MCF 10A (cell line): Measurements from ENCODE around the gene SYNGAP1. TPM values are rescaled to one million over a fixed set of nuclear protein-coding genes. Genes with fewer than 3 reads are reported as not detected.

Experiments used
- BruUV-seq: library from RNA; stranded (reverse); fragments of 400-500 nt; replicated peaks from 2 replicates; lab custom pipeline; 2021; lab: Mats Ljungman, UMichigan
- CTCF ChIA-PET: fragments of 300-600 bp; sonication (Branson Sonifier 250); formaldehyde crosslinking; extraction: SDS; loops from one replicate; lab custom pipeline; 2021; ENCODE audit warnings: antibody characterized with exemption, inconsistent platforms; lab: Yijun Ruan, JAX
- POLR2A ChIA-PET: fragments of 300-600, 350-650 bp; sonication (Branson Sonifier 250); formaldehyde crosslinking; extraction: SDS; loops from one replicate; lab custom pipeline; 2020; ENCODE audit warnings: antibody characterized with exemption, inconsistent platforms; lab: Yijun Ruan, JAX
- DNase-seq: peaks from one replicate; pipeline ENCODE4 v3.0.0-alpha.2; 2018; ENCODE audit not compliant: unreplicated experiment
- H3K27ac Mint-ChIP-seq: one replicate; pipeline ENCODE4 v1.8.0; 2022; ENCODE audit warnings: mild to moderate bottlenecking, low read depth, mixed read lengths; ENCODE audit not compliant: unreplicated experiment
- H3K27me3 Mint-ChIP-seq: one replicate; pipeline ENCODE4 v1.8.0; 2022; ENCODE audit warnings: mixed read lengths; ENCODE audit not compliant: insufficient read depth, unreplicated experiment
- H3K36me3 Mint-ChIP-seq: one replicate; pipeline ENCODE4 v1.8.0; 2022; ENCODE audit warnings: mild to moderate bottlenecking, moderate library complexity, mixed read lengths; ENCODE audit not compliant: insufficient read depth, unreplicated experiment
- H3K4me1 Mint-ChIP-seq: one replicate; pipeline ENCODE4 v1.8.0; 2022; ENCODE audit warnings: mixed read lengths; ENCODE audit not compliant: insufficient read depth, unreplicated experiment
- H3K4me3 Mint-ChIP-seq: one replicate; pipeline ENCODE4 v1.8.0; 2022; ENCODE audit warnings: mild to moderate bottlenecking, moderate library complexity, mixed read lengths; ENCODE audit not compliant: unreplicated experiment
- H3K9me3 Mint-ChIP-seq: one replicate; pipeline ENCODE4 v1.8.0; 2022; ENCODE audit warnings: mixed read lengths; ENCODE audit not compliant: unreplicated experiment
- CTCF ChIP-seq: fragments of 200-600 bp; IDR thresholded peaks from one replicate; pipeline ENCODE4 v1.8.0; 2022; ENCODE audit warnings: antibody characterized with exemption, mild to moderate bottlenecking; ENCODE audit not compliant: unreplicated experiment
- intact Hi-C: fragments of 100-400 bp; cut with micrococcal nuclease; formaldehyde crosslinking; loops from 2 replicates; pipeline ENCODE4 v1.14.1; 2022
- total RNA-seq: library from RNA; stranded (reverse); gene quantifications from 2 replicates; pipeline ENCODE4 v1.2.3, GENCODE V29; 2022

SYNGAP1 gene
- total RNA-seq, 1 experiment from 2014 or later, result 6.7 TPM

GRCh38 chr6:33415831-33416230 lies 4.0 kb upstream of the SYNGAP1 start:
- intact Hi-C loops, result no loop called here
- Mint-ChIP-seq H3K27ac (no peak overlapping the region), H3K36me3 (peaks cover 41% of the 10 kb centered on the region), H3K9me3 (no peaks in the 10 kb centered on the region), H3K4me1 (peaks cover 36% of the 10 kb centered on the region), H3K27me3 (no peaks in the 10 kb centered on the region), H3K4me3 (peak overlapping the region; percentile 94)
- no TSS peak for BruUV-seq
- ChIA-PET POLR2A (interaction anchor here (0.8 to 3.4 kb wide), 3 partner anchors 10 to 279 kb away, joined by 3 to 23 read pairs (median 19); partner anchors contain the start of gene ZBTB9), CTCF (no interaction called here)
- no peak for DNase-seq
- TF ChIP-seq CTCF, result no peak

GRCh38 chr6:33416386-33417127 lies 3.3 kb upstream of the SYNGAP1 start:
- no TSS peak for BruUV-seq
- H3K9me3 Mint-ChIP-seq, result no peaks in the 10 kb centered on the region
- ChIA-PET POLR2A (interaction anchor here (0.8 to 3.4 kb wide), 12 partner anchors 9 to 205 kb away, joined by 3 to 23 read pairs (median 7); partner anchors contain the start of genes BAK1, ITPR3, RPS18 and ZBTB9), CTCF (interaction anchor here (0.6 to 1.2 kb wide), 4 partner anchors 8 to 1870 kb away, joined by 3 to 4 read pairs (median 3); no protein-coding TSS in a partner anchor)
- no peak for DNase-seq
- H3K27me3 Mint-ChIP-seq, result no peaks in the 10 kb centered on the region
- no peak for TF ChIP-seq CTCF
- peaks cover 41% of the 10 kb centered on the region for H3K36me3 Mint-ChIP-seq
- peaks cover 33% of the 10 kb centered on the region for H3K4me1 Mint-ChIP-seq
- H3K27ac Mint-ChIP-seq, result peak overlapping the region; percentile 98
- intact Hi-C loops, result no loop called here
- H3K4me3 Mint-ChIP-seq, result peak overlapping the region; percentile 94

- Mint-ChIP-seq H3K36me3 (peaks cover 41% of the 10 kb centered on the region), H3K27me3 (no peaks in the 10 kb centered on the region), H3K27ac (peak overlapping the region; percentile 98), H3K4me1 (peaks cover 32% of the 10 kb centered on the region), H3K4me3 (peak overlapping the region; percentile 94), H3K9me3 (no peaks in the 10 kb centered on the region)
- CTCF ChIA-PET, result interaction anchor here (0.6 to 1.2 kb wide), 6 partner anchors 9 to 1869 kb away, joined by 3 to 4 read pairs (median 3); no protein-coding TSS in a partner anchor
- intact Hi-C loops, result no loop called here
- TSS peak; percentile 72 for BruUV-seq
- TF ChIP-seq CTCF, result no peak
- POLR2A ChIA-PET, result interaction anchor here (0.8 to 3.4 kb wide), 17 partner anchors 8 to 446 kb away, joined by 3 to 23 read pairs (median 8); partner anchors contain the start of genes BAK1, ITPR3, RPS18 and VPS52
- DNase-seq, result peak; percentile 70
Observed at GRCh38 chr6:33417128-33417902, 2.5 kb upstream of the SYNGAP1 start.
